Uterus (tissue), 4 donors: ENCODE data around the gene AURKA. TPM values are rescaled to one million over a fixed set of nuclear protein-coding genes. Genes with fewer than 3 reads are reported as not detected.

Source experiments
- DNase-seq, 2 donors: peaks; one replicate each; pipeline ENCODE4 v3.0.0-alpha.2; 2019 to 2020
- H3K27ac ChIP-seq, 2 donors: fragments of 200-600 bp; sonication (generic); 1 replicate in 1 of 2; 2 replicates in 1 of 2; pipeline ENCODE4 v1.5.1; 2016 to 2018
- H3K27me3 ChIP-seq, 2 donors: fragments of 200-600 bp; sonication (generic); one replicate each; pipeline ENCODE4 v1.5.1; 2018 to 2019; ENCODE audit warnings: control low read depth in 1 of 2
- H3K36me3 ChIP-seq, 2 donors: fragments of 200-600 bp; sonication (generic); one replicate each; pipeline ENCODE4 v1.5.1; 2019; ENCODE audit warnings: control low read depth in 1 of 2
- H3K4me1 ChIP-seq, 2 donors: fragments of 200-600 bp; sonication (generic); one replicate each; pipeline ENCODE4 v1.5.1; 2018 to 2019; ENCODE audit warnings: control low read depth in 1 of 2
- H3K4me3 ChIP-seq, 2 donors: fragments of 200-600 bp; sonication (generic); 1 replicate in 1 of 2; 2 replicates in 1 of 2; pipeline ENCODE4 v1.5.1; 2018 to 2019; ENCODE audit warnings: mild to moderate bottlenecking in 1 of 2
- H3K9me3 ChIP-seq, 2 donors: fragments of 200-600 bp; sonication (generic); one replicate each; pipeline ENCODE4 v1.5.1; 2019; ENCODE audit warnings: control low read depth in 1 of 2
- POLR2A ChIP-seq, 2 donors: fragments of 450-650 bp; IDR thresholded peaks; one replicate each; pipeline ENCODE4 v1.6.1; 2016; ENCODE audit warnings: antibody characterized with exemption in 2 of 2, mild to moderate bottlenecking in 1 of 2, moderate library complexity in 1 of 2
- intact Hi-C: fragments of 100-400 bp; cut with DNase I; formaldehyde crosslinking; loops from one replicate; pipeline ENCODE4 v1.15.1; 2023; ENCODE audit warnings: low total_unique reads
- total RNA-seq, 4 donors: library from RNA; depleted of rRNA in 3 of 4; stranded (reverse); fragments of >200 nt in 3 of 4; gene quantifications; one replicate each; pipeline versions ENCODE4 v1.1.0 to v1.2.4, GENCODE V29; 2014 to 2023
- TF ChIP-seq, protein P1 (sequence below), 4 experiments: fragments of 200-600 bp in 2 of 4; fragments of 450-650 bp in 2 of 4; sonication (generic) in 2 of 4; IDR thresholded peaks; one replicate each; pipeline ENCODE4 v1.5.1; 2016 to 2019; ENCODE audit warnings: antibody characterized with exemption in 4 of 4, mild to moderate bottlenecking in 2 of 4, moderate library complexity in 1 of 4
- donor health status: DM: yes; HTN: yes; CAD: no.

The AURKA gene
- total RNA-seq, 4 donors from 2014 or later, result 1.9 to 17.4 (median 9.7) TPM; not detected in 1

DNA sequence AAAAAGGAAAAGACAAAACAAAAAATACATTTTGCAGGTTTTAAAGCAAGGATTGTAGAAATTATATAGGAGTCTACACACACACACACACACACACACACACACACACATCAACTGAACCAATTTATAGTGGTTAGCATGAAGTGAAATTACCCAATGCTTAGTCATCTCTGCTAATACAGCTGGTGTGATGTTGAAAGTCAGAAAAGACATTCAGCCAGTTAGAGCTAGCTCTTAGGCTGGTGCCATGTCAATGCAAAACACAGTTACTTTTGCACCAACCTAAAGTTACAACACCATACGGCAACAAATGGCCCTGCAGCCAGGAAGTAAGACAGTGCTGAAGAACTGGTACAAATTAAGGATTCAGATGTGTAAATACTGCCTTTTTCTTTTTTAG lies 18.1 kb downstream of the AURKA start:
- H3K4me3 ChIP-seq, result no peak overlapping the region
- intact Hi-C loops, result no loop called here
- no peaks in the 10 kb centered on the region for H3K9me3 ChIP-seq
- H3K36me3 ChIP-seq, result no peaks in the 10 kb centered on the region
- DNase-seq, result no peak
- no peaks in the 10 kb centered on the region for H3K27me3 ChIP-seq
- H3K27ac ChIP-seq, result no peak overlapping the region
- no peaks in the 10 kb centered on the region for H3K4me1 ChIP-seq
- TF ChIP-seq, protein P1, sequence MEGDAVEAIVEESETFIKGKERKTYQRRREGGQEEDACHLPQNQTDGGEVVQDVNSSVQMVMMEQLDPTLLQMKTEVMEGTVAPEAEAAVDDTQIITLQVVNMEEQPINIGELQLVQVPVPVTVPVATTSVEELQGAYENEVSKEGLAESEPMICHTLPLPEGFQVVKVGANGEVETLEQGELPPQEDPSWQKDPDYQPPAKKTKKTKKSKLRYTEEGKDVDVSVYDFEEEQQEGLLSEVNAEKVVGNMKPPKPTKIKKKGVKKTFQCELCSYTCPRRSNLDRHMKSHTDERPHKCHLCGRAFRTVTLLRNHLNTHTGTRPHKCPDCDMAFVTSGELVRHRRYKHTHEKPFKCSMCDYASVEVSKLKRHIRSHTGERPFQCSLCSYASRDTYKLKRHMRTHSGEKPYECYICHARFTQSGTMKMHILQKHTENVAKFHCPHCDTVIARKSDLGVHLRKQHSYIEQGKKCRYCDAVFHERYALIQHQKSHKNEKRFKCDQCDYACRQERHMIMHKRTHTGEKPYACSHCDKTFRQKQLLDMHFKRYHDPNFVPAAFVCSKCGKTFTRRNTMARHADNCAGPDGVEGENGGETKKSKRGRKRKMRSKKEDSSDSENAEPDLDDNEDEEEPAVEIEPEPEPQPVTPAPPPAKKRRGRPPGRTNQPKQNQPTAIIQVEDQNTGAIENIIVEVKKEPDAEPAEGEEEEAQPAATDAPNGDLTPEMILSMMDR (IDR thresholded peaks at IDR 0.05), result no peak
- TF ChIP-seq POLR2A (IDR thresholded peaks at IDR 0.05), result no peak

DNA sequence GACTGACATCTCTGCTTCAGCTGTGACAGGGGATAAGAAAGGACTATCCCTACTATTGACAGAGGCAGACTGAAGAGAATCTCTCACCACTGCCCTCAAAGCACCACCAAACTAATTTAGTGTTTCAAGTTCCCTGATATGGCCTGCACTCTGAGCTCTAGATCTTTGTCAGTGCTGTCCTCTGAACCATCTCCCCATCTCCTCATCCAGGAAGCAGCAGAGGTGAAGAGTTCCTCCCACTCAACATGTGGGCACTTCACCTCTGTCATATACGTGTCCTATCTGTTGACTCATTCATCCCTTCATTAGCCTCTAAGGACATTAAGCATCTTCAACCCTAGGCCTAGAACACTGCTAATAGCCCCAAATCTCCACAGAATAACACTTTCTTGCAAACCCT lies 19.2 kb downstream of the AURKA start:
- no peak for DNase-seq
- Histone ChIP-seq H3K27me3 (no peaks in the 10 kb centered on the region), H3K27ac (no peak overlapping the region), H3K4me3 (no peak overlapping the region), H3K36me3 (no peaks in the 10 kb centered on the region), H3K4me1 (no peaks in the 10 kb centered on the region), H3K9me3 (no peaks in the 10 kb centered on the region)
- intact Hi-C loops, result no loop called here
- TF ChIP-seq, protein P1 (IDR thresholded peaks at IDR 0.05), result no peak

DNA sequence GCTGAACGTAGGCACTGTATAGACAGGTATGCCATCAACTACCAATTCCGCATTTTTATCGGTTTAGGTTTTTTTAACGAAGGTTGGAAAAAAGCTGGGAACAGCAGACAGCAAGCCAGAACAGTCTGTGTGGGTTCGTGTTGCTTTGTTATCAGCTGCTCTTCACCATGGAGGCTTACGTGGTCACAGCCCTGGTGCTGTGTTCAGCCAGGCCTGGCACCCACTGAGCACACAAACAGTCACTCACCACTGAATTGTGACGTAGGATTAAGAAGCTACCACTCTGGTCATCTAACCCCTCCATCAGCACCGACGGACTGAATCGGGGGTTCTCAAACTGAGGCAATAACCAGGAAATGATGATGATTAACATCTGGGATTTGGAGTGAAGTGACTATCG lies 20.0 kb downstream of the AURKA start:
- no peaks in the 10 kb centered on the region for H3K9me3 ChIP-seq
- intact Hi-C loops, result no loop called here
- H3K4me3 ChIP-seq, result no peak overlapping the region
- H3K36me3 ChIP-seq, result no peaks in the 10 kb centered on the region
- no peak overlapping the region for H3K27ac ChIP-seq
- TF ChIP-seq, protein P1 (IDR thresholded peaks at IDR 0.05), result no peak
- TF ChIP-seq POLR2A (IDR thresholded peaks at IDR 0.05), result no peak
- no peak for DNase-seq
- H3K4me1 ChIP-seq, result no peaks in the 10 kb centered on the region
- no peaks in the 10 kb centered on the region for H3K27me3 ChIP-seq

DNA sequence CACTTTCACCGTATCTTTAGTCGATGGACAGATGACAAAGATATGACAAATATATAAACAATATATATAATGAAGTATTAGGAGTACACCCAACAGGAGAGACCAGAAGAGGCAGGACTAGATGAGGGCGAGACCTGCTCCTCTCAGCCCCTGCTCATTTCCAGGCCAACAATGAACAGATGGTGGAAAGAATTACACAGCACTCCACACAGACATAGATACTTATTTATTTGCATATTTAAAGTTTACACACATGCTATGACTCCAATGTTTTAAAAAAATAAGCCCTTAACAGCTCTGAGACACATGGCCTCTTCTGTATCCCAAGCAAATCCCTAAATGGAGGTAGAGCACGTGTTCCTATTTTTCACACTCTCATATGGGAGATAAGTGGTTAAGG lies 22.8 kb downstream of the AURKA start:
- H3K4me3 ChIP-seq, result no peak overlapping the region
- TF ChIP-seq, protein P1 (IDR thresholded peaks at IDR 0.05), result no peak
- no peak for TF ChIP-seq POLR2A (IDR thresholded peaks at IDR 0.05)
- H3K27ac ChIP-seq, result no peak overlapping the region
- H3K36me3 ChIP-seq, result no peaks in the 10 kb centered on the region
- DNase-seq, result no peak
- intact Hi-C loops, result no loop called here
- H3K4me1 ChIP-seq, result no peaks in the 10 kb centered on the region
- H3K9me3 ChIP-seq, result no peaks in the 10 kb centered on the region
- no peaks in the 10 kb centered on the region for H3K27me3 ChIP-seq

DNA sequence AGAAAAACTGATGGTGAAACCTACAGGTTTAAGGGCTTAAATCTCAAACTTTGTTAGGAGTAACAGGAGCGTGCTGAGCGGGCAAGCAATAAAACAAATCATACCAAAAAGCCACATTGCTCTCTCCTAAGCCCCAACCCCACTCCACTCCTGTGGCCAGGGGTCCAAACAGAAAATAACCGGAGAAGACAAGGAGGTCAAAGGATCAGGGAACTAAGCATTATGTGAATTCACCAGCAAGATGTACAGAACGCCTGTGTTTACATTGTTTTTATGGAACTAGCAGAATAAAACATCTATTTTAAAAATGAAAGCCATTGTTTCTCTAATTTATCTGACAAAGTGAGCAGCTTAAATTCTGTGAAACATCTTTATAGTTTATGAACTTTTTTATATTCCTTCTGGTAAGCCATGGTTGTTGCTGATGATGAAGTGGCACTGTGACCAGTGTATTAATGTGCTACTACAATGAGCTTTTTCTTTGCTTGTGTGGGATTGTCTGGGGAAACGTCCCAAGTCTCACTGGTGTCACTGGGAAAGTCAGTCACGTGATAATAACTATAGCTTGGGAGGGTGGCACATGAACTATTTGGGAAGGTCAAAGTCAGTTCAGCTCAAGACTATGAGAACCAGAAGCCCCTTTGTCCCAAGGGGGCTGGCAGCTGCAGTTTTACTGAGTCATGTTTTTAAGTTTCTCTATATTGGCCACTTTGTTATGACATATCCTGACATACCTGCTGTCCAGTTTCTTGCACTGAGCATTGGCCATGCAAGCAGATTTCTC lies 23.5 kb downstream of the AURKA start:
- H3K4me1 ChIP-seq, result no peaks in the 10 kb centered on the region
- H3K9me3 ChIP-seq, result no peaks in the 10 kb centered on the region
- H3K4me3 ChIP-seq, result no peak overlapping the region
- intact Hi-C loops, result no loop called here
- DNase-seq, result no peak
- no peak for TF ChIP-seq POLR2A (IDR thresholded peaks at IDR 0.05)
- TF ChIP-seq, protein P1 (IDR thresholded peaks at IDR 0.05), result no peak
- no peaks in the 10 kb centered on the region for H3K36me3 ChIP-seq
- H3K27me3 ChIP-seq, result no peaks in the 10 kb centered on the region
- no peak overlapping the region for H3K27ac ChIP-seq
